LNCaP clone FGC (cell line): ENCODE measurements around the gene SVIP.

Experiments used
- DNase-seq: peaks from one replicate; pipeline ENCODE4 v3.0.0-alpha.2; 2011; ENCODE audit warnings: low read depth
- H3K4me3 ChIP-seq: 2 replicates; pipeline ENCODE4 v1.5.1; 2011; ENCODE audit warnings: mild to moderate bottlenecking, low read depth, low read length, control low read depth
- TF ChIP-seq, protein P1 (sequence below): IDR thresholded peaks from 2 replicates; pipeline ENCODE4 v1.5.1; 2012; ENCODE audit warnings: mild to moderate bottlenecking; ENCODE audit not compliant: control insufficient read depth, insufficient read depth; ENCODE audit errors: extremely low read depth

Gene SVIP

DNA sequence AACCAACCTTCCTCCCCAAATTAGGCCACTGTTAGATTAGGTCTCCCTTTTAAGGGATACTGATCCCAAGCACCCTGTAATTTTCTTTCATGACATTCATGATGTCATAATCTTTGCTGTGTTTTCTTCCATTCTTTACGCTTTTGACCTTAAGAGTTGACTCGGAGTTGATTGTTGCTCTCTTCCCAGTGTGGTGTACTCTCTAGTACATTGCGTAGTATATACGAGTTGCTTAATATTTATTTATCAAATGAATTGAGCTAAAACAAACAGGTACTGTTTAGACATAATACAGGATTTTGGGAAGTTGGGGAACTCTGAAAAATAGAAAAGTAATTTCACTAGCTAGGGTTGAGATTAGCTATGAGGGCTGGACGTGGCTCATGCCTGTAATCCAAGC lies 49.8 kb downstream of the SVIP start:
- no peak for DNase-seq
- TF ChIP-seq, protein P1, sequence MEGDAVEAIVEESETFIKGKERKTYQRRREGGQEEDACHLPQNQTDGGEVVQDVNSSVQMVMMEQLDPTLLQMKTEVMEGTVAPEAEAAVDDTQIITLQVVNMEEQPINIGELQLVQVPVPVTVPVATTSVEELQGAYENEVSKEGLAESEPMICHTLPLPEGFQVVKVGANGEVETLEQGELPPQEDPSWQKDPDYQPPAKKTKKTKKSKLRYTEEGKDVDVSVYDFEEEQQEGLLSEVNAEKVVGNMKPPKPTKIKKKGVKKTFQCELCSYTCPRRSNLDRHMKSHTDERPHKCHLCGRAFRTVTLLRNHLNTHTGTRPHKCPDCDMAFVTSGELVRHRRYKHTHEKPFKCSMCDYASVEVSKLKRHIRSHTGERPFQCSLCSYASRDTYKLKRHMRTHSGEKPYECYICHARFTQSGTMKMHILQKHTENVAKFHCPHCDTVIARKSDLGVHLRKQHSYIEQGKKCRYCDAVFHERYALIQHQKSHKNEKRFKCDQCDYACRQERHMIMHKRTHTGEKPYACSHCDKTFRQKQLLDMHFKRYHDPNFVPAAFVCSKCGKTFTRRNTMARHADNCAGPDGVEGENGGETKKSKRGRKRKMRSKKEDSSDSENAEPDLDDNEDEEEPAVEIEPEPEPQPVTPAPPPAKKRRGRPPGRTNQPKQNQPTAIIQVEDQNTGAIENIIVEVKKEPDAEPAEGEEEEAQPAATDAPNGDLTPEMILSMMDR = no peak
- no peak overlapping the region for H3K4me3 ChIP-seq

DNA sequence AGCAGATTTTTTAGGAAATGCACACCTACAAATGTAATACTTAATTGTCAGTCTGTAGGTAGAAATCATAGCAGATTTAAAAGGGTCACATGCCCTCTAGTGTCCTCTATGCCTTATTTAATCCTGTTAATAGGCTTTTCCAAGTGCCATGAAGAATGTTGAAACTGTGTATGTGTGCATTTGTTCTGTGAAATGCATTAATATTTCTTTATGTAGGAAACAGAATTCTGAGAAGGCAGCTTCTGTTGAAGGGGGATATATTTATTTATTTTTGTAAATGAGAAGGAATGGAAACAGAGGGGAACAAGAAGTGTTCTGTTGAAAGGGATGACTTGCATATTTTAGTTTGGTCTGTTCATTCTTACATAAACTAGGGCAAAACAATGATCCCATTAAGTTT lies 51.0 kb downstream of the SVIP start:
- no peak for DNase-seq
- TF ChIP-seq, protein P1 = peak; percentile 47
- no peak overlapping the region for H3K4me3 ChIP-seq

DNA sequence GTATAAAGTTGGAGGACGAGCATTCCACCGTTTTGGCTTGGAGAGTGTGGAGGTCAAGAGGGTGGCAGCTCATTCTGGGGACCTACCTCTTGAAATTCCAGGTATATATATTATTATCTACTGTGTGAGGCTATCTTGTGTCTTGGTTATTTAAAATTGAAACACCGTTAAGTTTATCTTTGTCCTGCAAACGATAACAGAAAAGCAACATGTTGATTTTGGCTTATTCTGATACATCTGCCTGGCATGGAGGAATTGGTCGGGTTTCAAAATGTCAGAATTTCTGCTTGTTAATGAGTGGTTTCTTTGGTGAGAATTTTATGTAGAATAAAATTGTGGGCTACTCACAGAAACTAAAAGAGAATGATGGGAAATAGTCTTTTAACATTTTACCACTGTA lies 54.4 kb downstream of the SVIP start:
- no peak overlapping the region for H3K4me3 ChIP-seq
- TF ChIP-seq, protein P1 = no peak
- DNase-seq = no peak

DNA sequence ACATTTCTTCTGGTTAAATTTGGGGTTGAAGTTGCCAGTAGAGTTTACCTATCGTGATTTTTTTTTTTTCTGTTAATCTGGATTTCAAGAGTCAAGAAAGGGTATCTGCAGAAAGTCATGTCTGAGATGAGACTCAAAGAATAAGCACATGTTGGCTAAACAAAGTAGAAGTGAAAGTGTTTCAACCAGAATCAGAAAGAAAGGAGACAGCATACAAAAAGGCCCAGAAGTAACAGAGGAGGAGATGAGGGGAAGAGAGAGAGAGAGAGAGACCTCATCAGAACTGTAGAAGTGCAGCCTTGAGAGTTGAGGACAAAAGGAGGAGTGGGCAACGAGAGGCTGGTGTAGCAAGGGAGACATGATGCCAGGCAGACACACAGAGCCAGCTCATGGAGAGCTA lies 54.9 kb downstream of the SVIP start:
- DNase-seq = no peak
- TF ChIP-seq, protein P1 = no peak

DNA sequence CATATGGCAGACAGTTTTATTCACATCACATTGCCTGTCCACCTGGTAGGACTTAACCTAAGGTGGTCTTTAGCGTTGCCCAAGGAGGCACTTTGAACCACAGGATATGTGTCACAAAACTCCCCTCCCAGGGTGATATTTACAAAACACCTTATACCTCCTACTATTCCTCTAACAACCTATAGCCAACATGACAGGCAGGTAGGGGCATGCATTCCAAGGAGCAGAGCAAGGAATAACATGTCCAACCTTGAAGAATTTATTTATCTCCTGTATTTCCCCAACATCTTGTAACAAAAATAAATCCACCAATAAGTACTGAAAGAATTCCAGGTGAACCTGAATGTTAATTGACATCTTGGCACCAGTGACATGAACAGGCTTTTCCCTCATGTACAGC lies 60.5 kb downstream of the SVIP start:
- DNase-seq = no peak
- no peak overlapping the region for H3K4me3 ChIP-seq
- TF ChIP-seq, protein P1 = no peak

More for the DNA sequence above, 54.9 kb downstream of the SVIP start:
- no peak overlapping the region for H3K4me3 ChIP-seq
